Tibial artery (tissue), 4 donors: ENCODE results near the gene RGS14.
"Not testable (repeated sequence)": the region's sequence is repeated elsewhere in the genome, so short reads cannot be mapped to it uniquely, and the experiment has no call there.

ENCODE experiments used
- DNase-seq, 2 donors: peaks; one replicate each; pipeline ENCODE4 v3.0.0-alpha.2; 2019
- H3K27ac ChIP-seq, 2 donors: fragments of 200-600 bp; sonication (generic) in 1 of 2; 1 replicate in 1 of 2; 2 replicates in 1 of 2; pipeline ENCODE4 v1.5.1; 2018 to 2019; ENCODE audit warnings: mild to moderate bottlenecking in 1 of 2
- H3K27me3 ChIP-seq, 2 donors: fragments of 200-600 bp; sonication (generic) in 1 of 2; one replicate each; pipeline versions ENCODE4 v1.5.1 to v1.6.0; 2016 to 2019
- H3K36me3 ChIP-seq, 3 donors: fragments of 200-600 bp; sonication (generic) in 2 of 3; one replicate each; pipeline ENCODE4 v1.5.1; 2016 to 2019; ENCODE audit warnings: mild to moderate bottlenecking in 2 of 3
- H3K4me1 ChIP-seq, 4 donors: fragments of 200-600 bp; sonication (generic) in 2 of 4; 1 replicate in 3 of 4; 2 replicates in 1 of 4; pipeline ENCODE4 v1.5.1; 2016 to 2019
- H3K4me3 ChIP-seq, 2 donors: fragments of 200-600 bp; sonication (generic) in 1 of 2; 1 replicate in 1 of 2; 2 replicates in 1 of 2; pipeline ENCODE4 v1.5.1; 2018 to 2019; ENCODE audit warnings: mild to moderate bottlenecking in 2 of 2
- H3K9me3 ChIP-seq, 3 donors: fragments of 200-600 bp; sonication (generic) in 1 of 3; one replicate each; pipeline ENCODE4 v1.5.1; 2016 to 2019
- intact Hi-C: fragments of 100-400 bp; cut with DNase I; formaldehyde crosslinking; loops from one replicate; pipeline ENCODE4 v1.15.0; 2023; ENCODE audit warnings: low total_unique reads
- TF ChIP-seq, protein P1 (sequence below), 2 experiments: fragments of 200-600 bp in 1 of 2; fragments of 450-650 bp in 1 of 2; IDR thresholded peaks; one replicate each; pipeline ENCODE4 v1.5.1; 2017 to 2019; ENCODE audit warnings: antibody characterized with exemption in 2 of 2, mild to moderate bottlenecking in 1 of 2, moderate library complexity in 1 of 2

Gene RGS14

GRCh38 chr5:177356746-177357145, 978 bp upstream of the RGS14 start:
- Histone ChIP-seq H3K9me3 (no peaks in the 10 kb centered on the region), H3K27ac (no peak overlapping the region)
- intact Hi-C loops: no loop called here

GRCh38 chr5:177357146-177357458, 622 bp upstream of the RGS14 start:
- peaks cover 0 to 13% of the 10 kb centered on the region in 2 donors for H3K27me3 ChIP-seq
- no peaks in the 10 kb centered on the region for H3K9me3 ChIP-seq
- H3K4me1 ChIP-seq: peaks cover 0 to 13% (median 2%) of the 10 kb centered on the region in 4 donors
- H3K27ac ChIP-seq: no peak overlapping the region
- no peak for DNase-seq
- TF ChIP-seq, protein P1, sequence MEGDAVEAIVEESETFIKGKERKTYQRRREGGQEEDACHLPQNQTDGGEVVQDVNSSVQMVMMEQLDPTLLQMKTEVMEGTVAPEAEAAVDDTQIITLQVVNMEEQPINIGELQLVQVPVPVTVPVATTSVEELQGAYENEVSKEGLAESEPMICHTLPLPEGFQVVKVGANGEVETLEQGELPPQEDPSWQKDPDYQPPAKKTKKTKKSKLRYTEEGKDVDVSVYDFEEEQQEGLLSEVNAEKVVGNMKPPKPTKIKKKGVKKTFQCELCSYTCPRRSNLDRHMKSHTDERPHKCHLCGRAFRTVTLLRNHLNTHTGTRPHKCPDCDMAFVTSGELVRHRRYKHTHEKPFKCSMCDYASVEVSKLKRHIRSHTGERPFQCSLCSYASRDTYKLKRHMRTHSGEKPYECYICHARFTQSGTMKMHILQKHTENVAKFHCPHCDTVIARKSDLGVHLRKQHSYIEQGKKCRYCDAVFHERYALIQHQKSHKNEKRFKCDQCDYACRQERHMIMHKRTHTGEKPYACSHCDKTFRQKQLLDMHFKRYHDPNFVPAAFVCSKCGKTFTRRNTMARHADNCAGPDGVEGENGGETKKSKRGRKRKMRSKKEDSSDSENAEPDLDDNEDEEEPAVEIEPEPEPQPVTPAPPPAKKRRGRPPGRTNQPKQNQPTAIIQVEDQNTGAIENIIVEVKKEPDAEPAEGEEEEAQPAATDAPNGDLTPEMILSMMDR (IDR thresholded peaks at IDR 0.05): no peak
- H3K36me3 ChIP-seq: no peaks in the 10 kb centered on the region
- H3K4me3 ChIP-seq: no peak overlapping the region
- intact Hi-C loops: no loop called here

More at GRCh38 chr5:177356746-177357145, 978 bp upstream of the RGS14 start:
- Histone ChIP-seq H3K4me3 (no peak overlapping the region), H3K4me1 (peaks cover 0 to 13% (median 3%) of the 10 kb centered on the region in 4 donors), H3K27me3 (peaks cover 0 to 13% of the 10 kb centered on the region in 2 donors), H3K36me3 (no peaks in the 10 kb centered on the region)
- DNase-seq: no peak
- TF ChIP-seq, protein P1 (IDR thresholded peaks at IDR 0.05): no peak

DNA sequence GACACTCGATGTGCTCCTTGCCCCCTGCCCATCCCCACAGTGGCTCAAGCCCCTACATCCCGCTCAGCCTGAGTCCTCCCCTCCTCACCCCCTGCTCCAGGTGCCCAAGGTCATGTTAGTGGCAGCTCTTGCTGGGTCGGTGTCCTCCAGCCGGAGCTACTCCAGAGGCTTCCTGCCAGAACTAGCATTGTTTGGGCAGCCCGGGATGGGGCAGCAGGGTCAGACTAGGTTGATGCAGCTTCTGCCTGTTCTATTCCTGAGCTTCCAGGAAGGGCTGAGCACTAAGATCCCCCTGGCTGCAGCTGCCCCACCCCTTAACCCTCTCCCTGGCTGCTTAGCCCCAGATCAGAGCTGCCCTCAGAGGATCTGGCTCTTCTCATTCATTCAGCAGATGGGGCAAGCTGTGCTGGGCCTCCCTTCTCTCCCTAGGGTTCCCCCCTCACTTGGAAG, 671 bp downstream of the RGS14 start:
- no peaks in the 10 kb centered on the region for H3K9me3 ChIP-seq
- H3K27ac ChIP-seq: no peak overlapping the region
- H3K4me1 ChIP-seq: peaks cover 0 to 23% (median 9%) of the 10 kb centered on the region in 4 donors
- no peaks in the 10 kb centered on the region for H3K36me3 ChIP-seq
- intact Hi-C loops: no loop called here
- TF ChIP-seq, protein P1 (IDR thresholded peaks at IDR 0.05): no peak
- peaks cover 0 to 13% of the 10 kb centered on the region in 2 donors for H3K27me3 ChIP-seq
- peak overlapping the region; percentile 22 to 43 for H3K4me3 ChIP-seq
- no peak for DNase-seq

DNA sequence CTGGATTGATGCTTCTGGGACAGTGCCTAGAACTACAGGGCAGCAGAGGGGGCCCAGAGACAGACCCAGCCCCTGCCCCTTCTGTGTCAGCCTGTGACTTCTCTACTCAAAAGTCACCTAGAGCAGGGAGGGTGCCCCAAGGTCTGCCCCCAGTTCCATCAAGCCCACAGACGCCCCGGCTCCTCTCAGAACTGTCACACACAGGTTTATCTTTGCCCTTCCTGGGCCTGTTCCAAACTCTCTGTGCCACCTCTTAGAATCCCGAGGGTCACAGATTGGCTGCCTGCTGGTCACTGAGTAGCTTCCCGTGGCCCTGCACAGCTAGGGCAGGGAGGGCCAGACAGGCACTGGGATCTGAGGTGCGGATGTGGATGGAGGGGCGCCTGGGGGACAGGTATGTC, 1.7 kb downstream of the RGS14 start:
- TF ChIP-seq, protein P1 (IDR thresholded peaks at IDR 0.05): no peak
- no peaks in the 10 kb centered on the region for H3K36me3 ChIP-seq
- peaks cover 0 to 27% (median 14%) of the 10 kb centered on the region in 4 donors for H3K4me1 ChIP-seq
- DNase-seq: no peak
- H3K4me3 ChIP-seq: no peak overlapping the region
- intact Hi-C loops: no loop called here
- H3K27ac ChIP-seq: no peak overlapping the region
- no peaks in the 10 kb centered on the region for H3K9me3 ChIP-seq
- peaks cover 0 to 13% of the 10 kb centered on the region in 2 donors for H3K27me3 ChIP-seq

DNA sequence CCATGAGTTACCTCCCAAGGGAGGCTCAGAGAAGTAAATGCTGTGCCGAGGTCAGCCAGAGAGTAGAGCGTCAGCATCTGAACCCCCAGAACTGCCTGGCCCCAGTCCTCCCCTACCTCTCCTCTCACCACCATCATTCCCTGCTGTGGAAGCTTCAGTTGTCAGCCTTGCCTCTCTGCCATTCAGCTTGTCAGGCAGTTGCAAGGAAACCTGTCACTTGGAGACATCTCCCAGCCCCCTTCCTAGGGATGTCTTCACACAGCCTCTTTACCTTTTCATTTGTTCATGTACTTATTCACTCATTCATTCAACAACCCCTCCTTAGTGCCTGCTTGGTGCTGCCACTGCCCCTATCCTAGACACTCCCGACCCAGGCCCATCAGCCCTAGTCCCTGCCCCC, 2.1 kb downstream of the RGS14 start:
- no peak overlapping the region for H3K27ac ChIP-seq
- intact Hi-C loops: no loop called here
- no peak for DNase-seq

DNA sequence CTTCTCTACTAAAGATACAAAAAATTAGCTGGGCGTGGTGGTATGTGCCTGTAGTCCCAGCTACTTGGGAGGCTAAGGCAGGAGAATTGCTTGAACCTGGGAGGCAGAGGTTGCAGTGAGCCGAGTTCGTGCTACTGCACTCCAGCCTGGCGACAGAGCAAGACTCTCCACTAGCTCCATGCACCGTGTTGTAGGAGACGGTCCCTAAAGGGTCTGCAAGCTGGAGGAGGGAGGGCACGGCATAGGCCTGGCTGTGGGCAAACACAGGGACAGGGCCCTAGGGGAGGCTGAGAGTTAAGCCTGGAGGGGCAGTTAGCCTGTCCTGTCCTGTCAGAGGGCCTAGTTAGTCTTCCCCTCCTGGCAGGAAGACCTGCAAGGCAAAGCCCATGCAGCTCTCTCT, 3.0 kb downstream of the RGS14 start:
- Histone ChIP-seq H3K27me3 (peaks cover 0 to 13% of the 10 kb centered on the region in 2 donors), H3K4me1 (peaks cover 0 to 27% (median 14%) of the 10 kb centered on the region in 4 donors)
- DNase-seq, H3K9me3 ChIP-seq, H3K27ac ChIP-seq, H3K4me3 ChIP-seq, H3K36me3 ChIP-seq, intact Hi-C loops: not testable (repeated sequence)

More for the DNA sequence above, 2.1 kb downstream of the RGS14 start:
- TF ChIP-seq, protein P1 (IDR thresholded peaks at IDR 0.05): no peak
- H3K9me3 ChIP-seq: no peaks in the 10 kb centered on the region
- H3K4me1 ChIP-seq: peaks cover 0 to 27% (median 14%) of the 10 kb centered on the region in 4 donors
- no peak overlapping the region for H3K4me3 ChIP-seq
- peaks cover 0 to 13% of the 10 kb centered on the region in 2 donors for H3K27me3 ChIP-seq
- no peaks in the 10 kb centered on the region for H3K36me3 ChIP-seq
